AG04449 (cell line): ENCODE measurements around the gene FBXL13.
"Not testable (repeated sequence)": the region's sequence is repeated elsewhere in the genome, so short reads cannot be mapped to it uniquely, and the experiment has no call there.

ENCODE experiments used
- CTCF ChIA-PET: fragments of 350-600 bp; formaldehyde crosslinking; extraction: SDS; loops from one replicate; lab custom pipeline; 2021; ENCODE audit warnings: antibody characterized with exemption; lab: Yijun Ruan, JAX
- POLR2A ChIA-PET: fragments of 400-600, 350-600 bp; formaldehyde crosslinking; extraction: SDS; loops from one replicate; lab custom pipeline; 2020; ENCODE audit warnings: antibody characterized with exemption, inconsistent platforms; lab: Yijun Ruan, JAX
- DNase-seq: peaks from one replicate; pipeline ENCODE4 v3.0.0-alpha.2; 2010; ENCODE audit warnings: low read depth, low spot score
- H3K4me3 ChIP-seq: 2 replicates; pipeline ENCODE4 v1.5.1; 2011; ENCODE audit warnings: low read depth, mild to moderate bottlenecking, control low read depth, low read length
- TF ChIP-seq, protein P1 (sequence below): IDR thresholded peaks from one replicate; pipeline ENCODE4 v1.5.1; 2011; ENCODE audit warnings: mild to moderate bottlenecking, moderate library complexity, low read length, control low read depth, inconsistent platforms; ENCODE audit not compliant: insufficient read depth; ENCODE audit errors: missing control alignments

FBXL13 gene

DNA sequence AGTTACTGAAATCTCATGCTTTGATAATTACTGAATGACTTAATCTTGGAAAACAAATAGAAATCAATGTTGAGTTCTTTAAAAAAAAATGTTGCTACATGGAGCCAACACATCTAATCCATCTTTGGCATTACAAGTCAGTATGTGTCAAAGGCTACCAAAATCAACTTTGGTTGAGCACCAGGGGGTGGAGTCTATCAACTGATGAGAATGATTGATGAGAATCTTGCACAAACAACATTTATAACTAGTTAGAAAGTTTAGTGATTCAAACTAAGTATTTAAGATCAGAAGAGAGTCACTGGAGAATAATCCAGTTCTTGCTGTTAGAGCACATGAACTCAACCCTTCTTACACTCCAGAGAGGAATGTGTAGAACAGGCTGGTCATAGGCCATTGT lies 232.3 kb downstream of the FBXL13 start:
- H3K4me3 ChIP-seq, result no peak overlapping the region
- TF ChIP-seq, protein P1, sequence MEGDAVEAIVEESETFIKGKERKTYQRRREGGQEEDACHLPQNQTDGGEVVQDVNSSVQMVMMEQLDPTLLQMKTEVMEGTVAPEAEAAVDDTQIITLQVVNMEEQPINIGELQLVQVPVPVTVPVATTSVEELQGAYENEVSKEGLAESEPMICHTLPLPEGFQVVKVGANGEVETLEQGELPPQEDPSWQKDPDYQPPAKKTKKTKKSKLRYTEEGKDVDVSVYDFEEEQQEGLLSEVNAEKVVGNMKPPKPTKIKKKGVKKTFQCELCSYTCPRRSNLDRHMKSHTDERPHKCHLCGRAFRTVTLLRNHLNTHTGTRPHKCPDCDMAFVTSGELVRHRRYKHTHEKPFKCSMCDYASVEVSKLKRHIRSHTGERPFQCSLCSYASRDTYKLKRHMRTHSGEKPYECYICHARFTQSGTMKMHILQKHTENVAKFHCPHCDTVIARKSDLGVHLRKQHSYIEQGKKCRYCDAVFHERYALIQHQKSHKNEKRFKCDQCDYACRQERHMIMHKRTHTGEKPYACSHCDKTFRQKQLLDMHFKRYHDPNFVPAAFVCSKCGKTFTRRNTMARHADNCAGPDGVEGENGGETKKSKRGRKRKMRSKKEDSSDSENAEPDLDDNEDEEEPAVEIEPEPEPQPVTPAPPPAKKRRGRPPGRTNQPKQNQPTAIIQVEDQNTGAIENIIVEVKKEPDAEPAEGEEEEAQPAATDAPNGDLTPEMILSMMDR, result no peak
- DNase-seq, result no peak
- POLR2A ChIA-PET, result no interaction called here
- CTCF ChIA-PET, result no interaction called here

DNA sequence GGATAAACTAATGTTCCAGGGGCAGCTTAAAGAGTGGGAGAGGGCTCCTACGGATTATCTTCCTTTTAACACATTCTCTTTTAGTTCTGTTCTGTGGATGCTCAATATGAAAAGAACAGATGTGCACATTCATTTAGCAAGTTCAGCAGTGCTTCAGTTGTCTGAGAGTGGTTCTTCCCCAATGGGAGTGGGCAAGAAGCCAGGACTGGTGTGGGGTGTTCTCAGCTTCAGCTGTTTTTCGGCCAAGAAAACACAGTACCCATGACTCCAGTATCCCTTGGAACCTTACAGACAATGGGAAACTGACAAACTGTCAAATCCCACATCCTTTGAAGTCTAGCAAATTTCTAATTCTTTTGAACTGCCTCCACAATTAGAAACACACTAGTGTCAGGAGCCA lies 233.3 kb downstream of the FBXL13 start:
- ChIA-PET CTCF (no interaction called here), POLR2A (no interaction called here)
- H3K4me3 ChIP-seq, result no peak overlapping the region
- TF ChIP-seq, protein P1, result no peak
- DNase-seq, result no peak

DNA sequence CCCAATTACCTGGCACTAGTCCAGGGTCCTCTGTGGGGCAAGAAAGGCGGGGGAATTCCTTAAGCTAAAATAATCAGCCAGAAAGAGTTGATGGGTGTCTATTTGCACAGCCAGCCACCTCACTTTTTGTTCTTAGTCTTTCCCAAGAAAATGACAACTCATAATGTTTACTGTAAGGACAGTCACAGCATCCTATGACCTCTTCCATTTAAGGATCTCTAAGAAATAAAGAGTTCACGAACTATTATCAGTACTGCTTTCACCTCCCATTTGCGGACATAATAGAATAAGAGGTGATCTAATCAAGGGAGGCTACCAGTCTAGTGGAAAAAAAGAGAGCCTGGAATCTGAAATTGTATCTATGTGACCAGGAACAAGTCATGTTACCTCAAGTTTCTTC lies 234.2 kb downstream of the FBXL13 start:
- H3K4me3 ChIP-seq, result no peak overlapping the region
- ChIA-PET CTCF (no interaction called here), POLR2A (no interaction called here)

DNA sequence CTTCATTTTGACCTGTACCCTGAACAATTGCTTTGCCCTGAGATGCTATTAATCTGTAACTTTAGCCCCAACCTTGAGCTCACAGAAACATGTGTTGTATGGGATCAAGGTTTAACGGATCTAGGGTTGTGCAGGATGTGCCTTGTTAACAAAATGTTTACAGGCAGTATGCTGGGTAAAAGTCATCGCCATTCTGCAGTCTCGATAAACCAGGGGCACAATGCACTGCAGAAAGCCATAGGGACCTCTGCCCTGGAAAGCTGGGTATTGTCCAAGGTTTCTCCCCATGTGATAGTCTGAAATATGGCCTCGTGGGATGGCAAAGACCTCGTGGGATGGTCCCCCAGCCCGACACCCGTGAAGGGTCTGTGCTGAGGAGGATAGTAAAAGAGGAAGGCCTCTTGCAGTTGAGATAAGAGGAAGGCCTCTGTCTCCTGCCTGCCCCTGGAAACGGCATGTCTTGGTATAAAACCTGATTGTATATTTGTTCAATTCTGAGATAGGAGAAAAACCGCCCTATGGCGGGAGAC lies 236.0 kb downstream of the FBXL13 start:
- POLR2A ChIA-PET, DNase-seq, H3K4me3 ChIP-seq: not testable (repeated sequence)
- CTCF ChIA-PET, result interaction anchor here (0.9 kb wide), 1 partner anchor 224 kb away, joined by 3 read pairs; no protein-coding TSS in a partner anchor

More for the DNA sequence above, 234.2 kb downstream of the FBXL13 start:
- TF ChIP-seq, protein P1, result no peak
- DNase-seq, result no peak

DNA sequence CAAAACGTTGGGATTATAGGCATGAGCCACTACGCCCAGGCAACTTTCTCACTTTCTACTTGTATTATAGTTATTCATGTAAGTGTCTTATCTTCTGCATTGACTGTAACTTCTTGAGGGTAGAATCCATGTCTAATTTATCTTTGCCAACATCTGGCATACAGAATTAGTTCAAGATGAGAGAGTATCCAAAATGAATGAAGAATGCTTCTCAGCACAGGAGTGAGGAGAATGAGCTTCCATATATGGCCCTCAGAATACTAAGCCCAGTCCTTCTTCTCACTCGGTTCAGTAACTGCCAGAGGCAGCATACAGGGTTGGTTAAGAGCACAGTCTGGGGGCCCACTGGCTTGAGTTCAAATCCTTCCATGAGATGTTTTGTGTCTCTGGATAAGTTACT lies 236.8 kb downstream of the FBXL13 start:
- POLR2A ChIA-PET, result no interaction called here
- no peak overlapping the region for H3K4me3 ChIP-seq
- TF ChIP-seq, protein P1, result no peak
- DNase-seq, result no peak
- CTCF ChIA-PET, result interaction anchor here (0.9 to 1.9 kb wide), 2 partner anchors 224 to 225 kb away, joined by 3 to 6 read pairs; no protein-coding TSS in a partner anchor

DNA sequence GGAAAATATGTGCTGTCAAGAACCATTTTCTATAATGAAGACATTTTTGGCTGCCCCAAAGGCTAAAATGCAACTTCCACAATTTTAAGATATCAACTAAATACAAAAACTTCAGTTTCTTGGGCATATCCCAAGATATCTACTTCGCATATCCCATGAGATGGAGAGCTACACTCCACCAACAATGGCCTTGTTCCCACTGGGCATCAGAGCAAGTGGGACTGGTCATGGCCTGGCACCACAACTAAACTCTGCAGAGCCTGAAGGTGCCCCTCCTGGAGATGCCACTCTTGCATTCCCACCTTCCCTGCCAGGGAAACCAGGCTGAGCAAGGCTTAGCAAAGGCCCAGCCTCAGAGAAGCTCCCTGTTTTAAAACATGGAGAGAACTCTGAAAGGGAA lies 237.6 kb downstream of the FBXL13 start:
- TF ChIP-seq, protein P1, result no peak
- POLR2A ChIA-PET, result interaction anchor here (0.6 to 1.2 kb wide), 3 partner anchors 37 to 238 kb away, joined by 3 to 4 read pairs (median 3); partner anchors contain the start of genes ARMC10 and FBXL13
- DNase-seq, result no peak
- CTCF ChIA-PET, result interaction anchor here (1.9 kb wide), 1 partner anchor 225 kb away, joined by 6 read pairs; no protein-coding TSS in a partner anchor
- H3K4me3 ChIP-seq, result no peak overlapping the region
